NCI-H2196 treated with DMSO at 0.1 percent for 48 hours (cell line): Measurements from ENCODE around the gene ZNF483.
"Not testable (repeated sequence)": the region's sequence is repeated elsewhere in the genome, so short reads cannot be mapped to it uniquely, and the experiment has no call there.

Experiments
- DNase-seq: peaks from one replicate; lab custom pipeline; 2025; ENCODE audit not compliant: unreplicated experiment; lab: John Stamatoyannopoulos, UW

The ZNF483 gene

DNA sequence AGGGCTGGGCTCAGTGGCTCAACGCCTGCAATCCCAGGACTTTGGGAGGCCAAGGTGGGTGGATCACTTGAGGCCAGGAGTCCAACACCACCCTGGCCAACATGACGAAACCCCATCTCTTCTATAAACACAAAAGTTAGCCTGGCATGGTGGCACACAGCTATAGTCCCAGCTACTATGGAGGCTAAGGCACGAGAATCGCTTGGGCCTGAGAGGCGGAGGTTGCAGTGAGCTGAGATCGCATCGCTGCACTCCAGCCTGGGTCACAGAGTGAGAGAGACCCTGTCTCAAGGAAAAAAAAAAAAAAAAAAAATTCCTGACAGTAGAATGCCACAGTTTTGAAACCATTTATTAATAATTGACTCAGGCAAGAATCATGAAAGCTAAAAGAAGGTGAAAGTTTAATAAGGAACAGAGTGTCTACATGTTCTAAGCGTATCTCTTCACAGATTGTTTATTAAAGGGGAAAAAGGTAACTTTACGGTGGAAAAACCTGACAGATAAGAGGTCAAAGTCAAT, 80.1 kb downstream of the ZNF483 start:
- DNase-seq, result no peak

DNA sequence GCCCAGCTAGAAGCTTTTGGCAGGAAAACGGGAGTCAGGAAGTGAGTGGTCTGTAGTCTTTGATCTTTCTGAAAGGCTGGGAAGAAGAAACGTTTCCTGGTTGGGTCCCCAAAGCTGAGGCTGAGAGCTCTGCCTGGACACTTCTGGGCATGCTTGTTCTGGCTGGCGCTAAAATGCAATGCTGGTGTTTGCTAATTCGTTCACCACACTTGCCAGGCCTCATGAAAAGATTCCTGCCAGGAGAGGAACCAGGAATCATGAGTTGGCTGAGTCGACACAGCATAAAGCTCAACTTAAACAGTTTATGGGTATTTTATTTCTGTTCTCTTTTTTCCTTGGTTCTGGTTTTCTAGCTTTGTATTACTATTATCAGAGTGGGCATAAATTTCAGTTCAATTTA, 85.2 kb downstream of the ZNF483 start:
- DNase-seq, result no peak

DNA sequence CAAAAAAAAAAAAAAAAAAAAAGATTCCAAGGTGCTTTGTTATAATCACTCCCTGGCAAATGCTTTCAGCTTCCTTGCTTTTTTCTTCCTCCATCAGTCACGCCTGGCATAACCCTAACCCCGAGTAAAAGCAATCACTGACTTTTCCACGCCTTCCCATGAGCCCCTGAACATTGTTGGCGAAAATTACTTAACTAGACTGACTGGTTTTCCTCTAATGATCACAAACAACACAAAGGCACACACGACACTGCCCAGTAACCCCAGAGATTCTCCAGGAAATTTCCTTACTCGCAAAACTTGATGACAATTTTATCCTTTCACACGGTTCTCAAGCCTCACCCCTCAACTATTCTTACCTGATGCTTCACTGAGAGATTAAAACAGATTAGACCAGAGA, 85.9 kb downstream of the ZNF483 start:
- DNase-seq, result no peak

DNA sequence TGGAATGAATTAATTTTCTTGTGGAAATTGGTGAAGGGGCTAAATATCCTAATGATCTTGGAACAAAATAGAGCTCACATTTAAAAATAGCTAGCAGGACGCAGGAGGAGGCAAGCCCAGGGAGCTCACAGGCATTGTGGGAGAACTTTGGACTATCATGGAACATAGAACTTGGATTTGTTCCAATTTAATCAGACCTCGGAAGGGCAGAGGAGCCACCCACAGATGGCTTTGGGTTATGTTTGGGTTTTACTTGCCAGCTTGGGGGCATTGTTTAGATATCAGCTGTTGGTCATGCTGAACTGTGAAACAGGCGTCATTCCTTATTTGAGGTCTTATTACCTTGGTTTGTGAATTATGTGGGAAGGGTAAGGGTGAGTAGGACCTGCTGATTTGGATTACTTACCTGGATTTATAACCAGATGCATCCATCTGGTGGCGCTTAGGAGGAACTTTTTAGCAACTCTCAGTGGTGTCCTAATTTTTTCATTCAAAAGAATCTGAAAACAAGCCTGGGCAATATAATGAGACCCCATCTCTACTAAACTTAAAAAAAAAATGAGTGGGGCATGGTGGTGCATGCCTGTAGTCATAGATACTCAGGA, 88.6 kb downstream of the ZNF483 start:
- DNase-seq, result no peak

DNA sequence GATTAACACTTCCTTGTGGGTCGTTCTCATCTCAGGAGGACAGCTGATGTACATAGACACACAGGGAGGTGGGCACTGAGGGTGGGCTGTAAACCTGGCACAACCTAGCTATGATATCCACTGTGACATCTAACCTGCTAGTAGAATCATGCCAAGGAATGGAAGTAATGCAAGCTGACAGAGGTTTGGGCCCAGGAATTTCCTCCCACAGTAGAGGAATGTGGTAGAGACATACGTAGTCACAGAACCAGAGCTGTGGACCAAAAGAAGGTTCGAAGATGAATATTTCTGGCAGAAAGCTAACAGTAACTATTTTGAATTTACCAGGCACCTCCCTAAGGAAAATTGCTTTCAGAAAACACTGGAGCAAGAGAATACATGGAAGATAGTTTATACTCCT, 90.9 kb downstream of the ZNF483 start:
- no peak for DNase-seq

DNA sequence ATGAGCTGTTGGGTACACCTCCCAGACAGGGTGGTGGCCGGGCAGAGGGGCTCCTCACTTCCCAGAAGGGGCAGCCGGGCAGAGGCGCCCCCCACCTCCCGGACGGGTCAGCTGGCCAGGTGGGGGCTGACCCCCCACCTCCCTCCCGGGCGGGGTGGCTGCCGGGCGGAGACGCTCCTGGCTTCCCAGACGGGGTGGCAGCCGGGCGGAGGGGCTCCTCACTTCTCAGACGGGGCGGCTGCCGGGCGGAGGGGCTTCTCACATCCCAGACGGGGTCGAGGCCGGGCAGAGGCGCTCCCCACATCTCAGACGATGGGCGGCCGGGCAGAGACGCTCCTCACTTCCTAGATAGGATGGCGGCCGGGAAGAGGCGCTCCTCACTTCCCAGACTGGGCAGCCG, 92.4 kb downstream of the ZNF483 start:
- DNase-seq, result not testable (repeated sequence)

DNA sequence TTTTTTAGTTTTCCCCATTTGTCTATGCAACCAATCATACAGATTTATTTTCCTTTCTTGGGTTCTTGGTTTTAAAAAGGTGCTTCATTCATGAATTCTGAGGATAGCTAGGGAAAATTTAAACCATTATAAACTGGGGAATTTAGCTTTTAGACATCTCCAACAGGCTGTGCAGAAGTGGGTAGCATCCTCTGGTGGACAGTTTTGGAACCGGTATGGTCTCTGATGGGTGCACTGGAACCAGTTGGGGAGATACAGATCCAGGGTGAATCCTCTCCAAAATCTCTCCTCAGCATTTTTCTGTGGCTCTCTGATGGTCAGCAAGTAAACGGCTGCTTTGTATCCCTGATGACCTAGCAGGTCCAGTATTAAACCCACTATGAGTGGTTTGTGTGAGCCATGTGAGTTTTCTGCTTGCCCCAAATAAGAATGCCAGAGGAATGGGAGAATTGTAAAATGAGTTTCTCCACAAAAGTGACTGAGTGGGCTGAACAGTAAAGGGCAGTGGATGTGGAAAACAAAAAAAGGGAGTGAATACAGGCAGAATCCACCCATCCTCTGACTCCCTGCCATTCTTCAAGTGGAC, 97.0 kb downstream of the ZNF483 start:
- peak; percentile 11 for DNase-seq

DNA sequence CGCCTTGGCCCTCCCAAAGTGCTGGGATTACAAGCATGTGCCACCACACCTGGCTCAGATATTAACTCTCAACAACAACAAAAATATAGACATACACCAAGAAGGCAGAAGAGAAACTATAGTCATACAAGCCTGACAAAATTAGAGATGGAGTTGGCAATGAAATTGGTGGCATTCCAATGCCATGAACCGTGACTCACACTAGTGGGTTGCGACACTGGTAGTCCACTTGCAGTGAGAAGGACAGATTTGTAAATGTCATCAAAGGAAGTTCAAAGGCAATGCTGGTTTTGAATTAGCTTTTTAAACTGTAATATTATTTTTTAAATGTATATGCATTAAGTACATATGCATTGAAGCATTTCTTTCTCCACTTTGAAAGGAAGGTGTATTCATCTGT, 97.6 kb downstream of the ZNF483 start:
- no peak for DNase-seq
